ENCODE results near the gene PYROXD2. TPM values are rescaled to one million over a fixed set of nuclear protein-coding genes. Genes with fewer than 3 reads are reported as not detected.

PYROXD2 gene
- total and polyA plus RNA-seq, 2 of the 8 experiments (the other 6 are each of a cell fraction or from before 2014, with no cell fraction given), result 3.2 to 5.4 TPM

- Histone ChIP-seq H3K23ac (ENCODE audit: insufficient read length) (no peak overlapping the region), H4K5ac (ENCODE audit: insufficient read length, low read depth, low read length) (no peak overlapping the region), H3K9me3 (ENCODE audit: insufficient read depth in 2 of 2, low read depth in 1 of 2, low read length in 1 of 2) (peaks cover 11 to 16% of the 10 kb centered on the region in 2 experiments), H3K36me3 (ENCODE audit: control insufficient read depth in 2 of 4, insufficient read depth in 4 of 4, low read length in 3 of 4) (peaks cover 2 to 68% (median 36%) of the 10 kb centered on the region in 4 experiments; a peak in 6 of 8 replicates), H2BK120ac (replicated peaks; ENCODE audit: low read depth, low read length) (no peak overlapping the region), H3K4me3 (ENCODE audit: extremely low read depth in 1 of 4, insufficient read depth in 2 of 4, low read depth in 3 of 4, low read length in 4 of 4) (no peak overlapping the region), H3K79me1 (ENCODE audit: low read depth, low read length) (no peaks in the 10 kb centered on the region), H3K56ac (replicated peaks; ENCODE audit: insufficient read length, low read depth, low read length) (no peak overlapping the region), H3K9ac (replicated peaks in 1 of 4; ENCODE audit: extremely low read depth in 1 of 4, low read depth in 3 of 4, low read length in 3 of 4) (no peak overlapping the region), H4K20me1 (replicated peaks in 1 of 2; ENCODE audit: control insufficient read depth in 1 of 2, insufficient read depth in 2 of 2, low read length in 2 of 2) (no peaks in the 10 kb centered on the region), H2BK20ac (ENCODE audit: low read length) (no peak overlapping the region), H3K4me1 (replicated peaks in 1 of 4; ENCODE audit: control insufficient read depth in 3 of 4, insufficient read depth in 4 of 4, low read length in 3 of 4) (no peaks in the 10 kb centered on the region), H3K14ac (ENCODE audit: insufficient read length) (no peak overlapping the region), H2AFZ (ENCODE audit: low read length) (no peak overlapping the region), H4K8ac (ENCODE audit: extremely low read depth, insufficient read depth, low read length) (no peak overlapping the region), H3K27ac (ENCODE audit: low read depth, low read length) (no peak overlapping the region), H3K79me2 (ENCODE audit: control insufficient read depth in 1 of 2, insufficient read depth in 2 of 2, low read length in 2 of 2) (no peaks in the 10 kb centered on the region), H2BK12ac (ENCODE audit: low read depth, low read length) (no peak overlapping the region), H2BK5ac (ENCODE audit: low read depth, low read length) (no peak overlapping the region), H3K4ac (replicated peaks; ENCODE audit: insufficient read length, low read depth, low read length) (no peak overlapping the region), H3K4me2 (ENCODE audit: insufficient read depth in 1 of 2, low read depth in 2 of 2, low read length in 2 of 2) (no peak overlapping the region), H3K23me2 (ENCODE audit: low read depth, low read length) (no peaks in the 10 kb centered on the region), H2AK5ac (ENCODE audit: low read depth, low read length) (no peak overlapping the region), H4K91ac (replicated peaks; ENCODE audit: insufficient read length, low read length) (no peak overlapping the region), H3K18ac (ENCODE audit: extremely low read depth, low read length) (no peak overlapping the region), H3K27me3 (replicated peaks in 1 of 4; ENCODE audit: control insufficient read depth in 3 of 4, extremely low read depth in 1 of 4, insufficient read depth in 3 of 4, low read length in 3 of 4) (no peaks in the 10 kb centered on the region), H2BK15ac (ENCODE audit: low read length) (no peak overlapping the region)
- 93% methylated on average over 12 of the region's 12 CpGs; no CpG with 5 or more reads in 1 of the 2 experiments for WGBS, 2 experiments (ENCODE audit: extremely low coverage in 1 of 2, insufficient coverage in 1 of 2, insufficient read length in 1 of 2, insufficient replicate concordance in 2 of 2, low coverage in 1 of 2, low lambda C conversion rate in 2 of 2, missing lambda C conversion rate in 1 of 2)
- ChIA-PET POLR2A (ENCODE audit: partially characterized antibody) (interaction anchor here (0.5 kb wide), 1 partner anchor 190 kb away, joined by 3 read pairs; no protein-coding TSS in a partner anchor), CTCF (ENCODE audit: partially characterized antibody) (interaction anchor here (1.0 to 2.5 kb wide), 3 partner anchors 10 to 1020 kb away, joined by 3 to 23 read pairs (median 11); no protein-coding TSS in a partner anchor)
- no peak for FAIRE-seq
- DNase-seq (ENCODE audit: low read depth in 1 of 2, low spot score in 2 of 2), result no peak
- TF ChIP-seq NANOG (IDR thresholded peaks at IDR 0.05; ENCODE audit: insufficient read depth, low read depth, low read length, poor library complexity, severe bottlenecking) (no peak), TAF7 (optimal IDR thresholded peaks at IDR 0.05; ENCODE audit: borderline replicate concordance, low read depth, low read length) (no peak), RFX5 (IDR thresholded peaks at IDR 0.05; ENCODE audit: borderline replicate concordance, low read depth, low read length) (no peak), POLR2A (IDR thresholded peaks at IDR 0.05; ENCODE audit: control extremely low read depth in 1 of 2, low read depth in 2 of 2, low read length in 2 of 2) (no peak), ASH2L (IDR thresholded peaks at IDR 0.05; ENCODE audit: low read length) (no peak), PHF8 (conservative IDR thresholded peaks at IDR 0.05; ENCODE audit: low read depth, low read length) (no peak), GTF2F1 (IDR thresholded peaks at IDR 0.05; ENCODE audit: borderline replicate concordance, low read depth, low read length) (no peak), GABPA (IDR thresholded peaks at IDR 0.05; ENCODE audit: borderline replicate concordance, insufficient read depth, low read length) (no peak), JUND (IDR thresholded peaks at IDR 0.05; ENCODE audit: low read length) (no peak), NRF1 (IDR thresholded peaks at IDR 0.05; ENCODE audit: low read depth, low read length) (no peak), SUZ12 (IDR thresholded peaks at IDR 0.05; ENCODE audit: low read length) (no peak), ATF2 (IDR thresholded peaks at IDR 0.05; ENCODE audit: low read length) (no peak), RXRA (IDR thresholded peaks at IDR 0.05; ENCODE audit: insufficient read depth, low read depth, low read length) (no peak)
These were observed 20.2 kb upstream of the PYROXD2 start for GRCh38 chr10:98435178-98435577.

Measured in H1 (cell line).